GM20000 (cell line): ENCODE data around the gene PSAPL1.

Experiments used
- DNase-seq: peaks from one replicate; pipeline ENCODE4 v3.0.0; 2012; ENCODE audit warnings: low spot score
- TF ChIP-seq, protein P1 (sequence below): IDR thresholded peaks from 2 replicates; pipeline ENCODE4 v1.5.1; 2012; ENCODE audit warnings: mild to moderate bottlenecking, control low read depth; ENCODE audit errors: extremely low read depth, missing control alignments

Gene PSAPL1

GRCh38 chr4:7394681-7395451 lies 39.9 kb downstream of the PSAPL1 start:
- DNase-seq: no peak
- TF ChIP-seq, protein P1, sequence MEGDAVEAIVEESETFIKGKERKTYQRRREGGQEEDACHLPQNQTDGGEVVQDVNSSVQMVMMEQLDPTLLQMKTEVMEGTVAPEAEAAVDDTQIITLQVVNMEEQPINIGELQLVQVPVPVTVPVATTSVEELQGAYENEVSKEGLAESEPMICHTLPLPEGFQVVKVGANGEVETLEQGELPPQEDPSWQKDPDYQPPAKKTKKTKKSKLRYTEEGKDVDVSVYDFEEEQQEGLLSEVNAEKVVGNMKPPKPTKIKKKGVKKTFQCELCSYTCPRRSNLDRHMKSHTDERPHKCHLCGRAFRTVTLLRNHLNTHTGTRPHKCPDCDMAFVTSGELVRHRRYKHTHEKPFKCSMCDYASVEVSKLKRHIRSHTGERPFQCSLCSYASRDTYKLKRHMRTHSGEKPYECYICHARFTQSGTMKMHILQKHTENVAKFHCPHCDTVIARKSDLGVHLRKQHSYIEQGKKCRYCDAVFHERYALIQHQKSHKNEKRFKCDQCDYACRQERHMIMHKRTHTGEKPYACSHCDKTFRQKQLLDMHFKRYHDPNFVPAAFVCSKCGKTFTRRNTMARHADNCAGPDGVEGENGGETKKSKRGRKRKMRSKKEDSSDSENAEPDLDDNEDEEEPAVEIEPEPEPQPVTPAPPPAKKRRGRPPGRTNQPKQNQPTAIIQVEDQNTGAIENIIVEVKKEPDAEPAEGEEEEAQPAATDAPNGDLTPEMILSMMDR: no peak

- TF ChIP-seq, protein P1: no peak
- DNase-seq: no peak
Observed at GRCh38 chr4:7393601-7394575, 40.8 kb downstream of the PSAPL1 start.

GRCh38 chr4:7392438-7393421 lies 42.0 kb downstream of the PSAPL1 start:
- no peak for DNase-seq
- TF ChIP-seq, protein P1: no peak

DNA sequence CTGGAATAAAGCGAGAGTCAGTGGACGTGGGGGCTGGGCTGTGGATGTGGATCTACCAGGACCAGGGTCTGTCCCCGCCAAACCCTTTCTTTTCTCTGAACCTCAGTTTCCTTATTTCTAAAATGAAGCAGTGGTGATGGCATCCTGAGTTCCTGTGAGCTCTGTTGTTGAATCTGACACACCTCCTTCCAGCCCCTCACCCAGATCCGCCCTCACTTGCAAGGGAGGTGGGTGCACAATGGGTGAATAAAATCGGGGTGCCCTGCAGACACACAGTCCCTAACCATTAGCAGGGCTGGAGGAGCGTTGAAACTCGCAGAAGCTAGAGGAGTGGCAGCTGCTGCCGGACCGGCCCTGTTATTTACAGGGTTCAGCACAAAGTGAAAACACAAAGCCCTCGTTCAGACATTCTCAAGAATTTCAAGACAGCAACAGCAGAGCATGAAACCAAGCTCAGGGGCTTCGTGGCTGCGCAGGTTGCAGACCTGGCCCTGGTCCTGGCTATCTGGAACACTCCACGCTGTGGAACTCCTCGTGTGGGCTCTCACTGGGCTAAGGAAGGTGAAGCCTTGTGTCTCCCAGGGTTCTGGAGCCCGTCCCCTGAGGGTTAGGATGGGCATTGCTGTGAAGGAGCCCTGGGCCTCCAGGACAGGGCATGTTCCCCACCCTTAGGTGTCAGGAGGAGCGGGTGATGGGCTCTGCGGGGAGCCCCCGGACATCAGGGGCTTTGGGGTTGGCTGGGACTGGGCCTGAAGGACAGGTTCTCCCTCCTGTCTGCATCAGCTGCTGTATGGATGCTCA lies 42.9 kb downstream of the PSAPL1 start:
- DNase-seq: no peak
- TF ChIP-seq, protein P1: no peak

DNA sequence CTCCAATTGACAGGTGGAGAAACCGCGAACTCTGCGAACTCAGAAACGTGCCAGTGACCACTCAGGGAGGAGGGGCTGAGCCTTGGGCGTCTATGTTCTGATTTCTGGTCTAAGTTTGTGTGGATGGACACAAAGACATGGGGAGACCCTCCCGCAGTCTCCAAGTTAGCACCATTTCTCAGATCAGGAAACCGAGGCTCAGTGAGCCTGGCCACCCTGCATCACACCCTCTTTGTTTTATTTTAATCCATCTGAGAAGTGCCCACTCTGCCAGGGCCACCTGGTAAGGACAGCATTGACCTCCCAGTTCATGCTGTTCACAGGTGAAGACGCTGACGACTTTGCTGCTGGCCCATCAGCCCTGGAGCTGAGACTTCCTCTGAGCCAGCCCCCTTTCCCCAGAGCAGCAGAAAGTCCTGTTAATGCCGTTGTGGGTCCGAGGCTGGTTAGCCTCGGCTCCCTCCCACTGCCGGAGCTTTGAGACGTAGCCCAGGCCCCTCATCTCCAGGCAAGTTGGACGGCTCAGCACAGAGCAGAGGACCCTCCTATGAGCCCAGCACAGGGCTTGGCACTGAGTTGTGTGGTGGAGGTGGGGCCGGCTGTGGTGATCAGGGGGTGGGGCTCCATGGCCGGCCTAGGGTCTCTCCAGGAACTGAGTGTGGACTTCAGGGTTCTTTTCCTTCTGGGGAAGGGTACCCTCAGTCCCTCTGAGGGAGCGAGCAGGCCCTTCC lies 43.7 kb downstream of the PSAPL1 start:
- no peak for DNase-seq
- TF ChIP-seq, protein P1: no peak

GRCh38 chr4:7390336-7390735 lies 44.4 kb downstream of the PSAPL1 start:
- TF ChIP-seq, protein P1: no peak
- no peak for DNase-seq
